OCI-LY3 (cell line): ENCODE results near the gene TMEM86B.

Experiments used
- EZH2phosphoT487 ChIP-seq: fragments of 200-600 bp; shearing (Covaris generic); IDR thresholded peaks from 2 replicates; pipeline ENCODE4 v1.6.1; 2018; ENCODE audit warnings: antibody characterized with exemption, mixed run types, low read depth
- TF ChIP-seq, protein P1 (sequence below): fragments of 200-600, 300-600 bp; sonication (generic); IDR thresholded peaks from 2 replicates; pipeline ENCODE4 v1.5.1; 2014; ENCODE audit warnings: antibody characterized with exemption, low read length, low read depth

DNA sequence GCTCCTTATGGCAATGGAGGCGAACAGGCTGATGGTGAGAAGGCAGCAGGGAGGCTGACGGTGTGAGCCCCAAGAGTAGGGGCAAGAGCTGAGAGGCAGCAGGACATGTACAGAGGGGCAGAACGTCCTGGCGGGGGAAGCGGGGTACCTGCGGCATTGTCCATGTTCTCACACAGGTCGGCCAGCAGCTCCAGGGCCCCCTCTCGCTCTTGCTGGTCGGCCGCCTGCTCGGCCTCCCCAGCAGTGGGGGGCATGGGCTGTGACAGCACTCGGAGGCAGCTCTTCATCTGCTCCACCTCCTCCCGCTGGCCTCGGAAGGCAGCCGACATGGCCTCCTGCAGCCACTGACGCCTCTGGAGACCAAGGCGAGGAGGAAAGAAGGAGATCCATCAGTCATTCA, 48.9 kb upstream of the TMEM86B start:
- TF ChIP-seq EZH2phosphoT487: no peak
- TF ChIP-seq, protein P1, sequence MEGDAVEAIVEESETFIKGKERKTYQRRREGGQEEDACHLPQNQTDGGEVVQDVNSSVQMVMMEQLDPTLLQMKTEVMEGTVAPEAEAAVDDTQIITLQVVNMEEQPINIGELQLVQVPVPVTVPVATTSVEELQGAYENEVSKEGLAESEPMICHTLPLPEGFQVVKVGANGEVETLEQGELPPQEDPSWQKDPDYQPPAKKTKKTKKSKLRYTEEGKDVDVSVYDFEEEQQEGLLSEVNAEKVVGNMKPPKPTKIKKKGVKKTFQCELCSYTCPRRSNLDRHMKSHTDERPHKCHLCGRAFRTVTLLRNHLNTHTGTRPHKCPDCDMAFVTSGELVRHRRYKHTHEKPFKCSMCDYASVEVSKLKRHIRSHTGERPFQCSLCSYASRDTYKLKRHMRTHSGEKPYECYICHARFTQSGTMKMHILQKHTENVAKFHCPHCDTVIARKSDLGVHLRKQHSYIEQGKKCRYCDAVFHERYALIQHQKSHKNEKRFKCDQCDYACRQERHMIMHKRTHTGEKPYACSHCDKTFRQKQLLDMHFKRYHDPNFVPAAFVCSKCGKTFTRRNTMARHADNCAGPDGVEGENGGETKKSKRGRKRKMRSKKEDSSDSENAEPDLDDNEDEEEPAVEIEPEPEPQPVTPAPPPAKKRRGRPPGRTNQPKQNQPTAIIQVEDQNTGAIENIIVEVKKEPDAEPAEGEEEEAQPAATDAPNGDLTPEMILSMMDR: no peak
